ENCODE measurements around the gene PFAS.
"Not testable (repeated sequence)": the region's sequence is repeated elsewhere in the genome, so short reads cannot be mapped to it uniquely, and the experiment has no call there.

Gene PFAS

GRCh38 chr17:8227238-8227581 lies 21.9 kb upstream of the PFAS start:
- no peak for DNase-seq (ENCODE audit: low read depth)

- DNase-seq (ENCODE audit: low read depth), result no peak
These were observed 17.4 kb upstream of the PFAS start for GRCh38 chr17:8231701-8232100.

GRCh38 chr17:8234361-8235270 lies 14.5 kb upstream of the PFAS start:
- DNase-seq (ENCODE audit: low read depth), result no peak

GRCh38 chr17:8235676-8236075 lies 13.4 kb upstream of the PFAS start:
- no peak for DNase-seq (ENCODE audit: low read depth)

- DNase-seq (ENCODE audit: low read depth), result no peak
These were observed 11.9 kb upstream of the PFAS start for GRCh38 chr17:8237175-8237574.

GRCh38 chr17:8237886-8238285 lies 11.2 kb upstream of the PFAS start:
- no peak for DNase-seq (ENCODE audit: low read depth)

GRCh38 chr17:8243827-8244226 lies 5.3 kb upstream of the PFAS start:
- DNase-seq (ENCODE audit: low read depth), result no peak

- no peak for DNase-seq (ENCODE audit: low read depth)
These were observed 4.3 kb upstream of the PFAS start for GRCh38 chr17:8244768-8245167.

- no peak for DNase-seq (ENCODE audit: low read depth)
These were observed 772 bp downstream of the PFAS start for GRCh38 chr17:8249621-8250500.

- not testable (repeated sequence) for DNase-seq (ENCODE audit: low read depth)
These were observed 2.3 kb downstream of the PFAS start for GRCh38 chr17:8251411-8251810.

GRCh38 chr17:8253801-8254200 lies 4.7 kb downstream of the PFAS start:
- DNase-seq (ENCODE audit: low read depth), result no peak

- no peak for DNase-seq (ENCODE audit: low read depth)
These were observed 5.8 kb downstream of the PFAS start for GRCh38 chr17:8254881-8255280.

- DNase-seq (ENCODE audit: low read depth), result no peak
These were observed 6.4 kb downstream of the PFAS start for GRCh38 chr17:8255499-8255898.

- DNase-seq (ENCODE audit: low read depth), result no peak
These were observed 7.2 kb downstream of the PFAS start for GRCh38 chr17:8256291-8256690.

GRCh38 chr17:8256691-8257090 lies 7.6 kb downstream of the PFAS start:
- no peak for DNase-seq (ENCODE audit: low read depth)

GRCh38 chr17:8257801-8258200 lies 8.7 kb downstream of the PFAS start:
- no peak for DNase-seq (ENCODE audit: low read depth)

GRCh38 chr17:8264320-8264719 lies 15.2 kb downstream of the PFAS start:
- DNase-seq (ENCODE audit: low read depth), result no peak

- DNase-seq (ENCODE audit: low read depth), result no peak
These were observed 15.9 kb downstream of the PFAS start for GRCh38 chr17:8264836-8265542.

GRCh38 chr17:8266648-8267479 lies 17.8 kb downstream of the PFAS start:
- no peak for DNase-seq (ENCODE audit: low read depth)

GRCh38 chr17:8267480-8268147 lies 18.5 kb downstream of the PFAS start:
- no peak for DNase-seq (ENCODE audit: low read depth)
